Urinary bladder (tissue), 4 donors: Measurements from ENCODE around the gene BLOC1S1. TPM values are rescaled to one million over a fixed set of nuclear protein-coding genes. Genes with fewer than 3 reads are reported as not detected.
A peak's percentile ranks its signal among the peaks of the same experiment; 100 is the strongest.

Experiments used
- DNase-seq: peaks from one replicate; pipeline ENCODE4 v3.0.0-alpha.2; 2015; ENCODE audit errors: extremely low spot score
- H3K27ac ChIP-seq: one replicate; pipeline ENCODE4 v1.5.1; 2013; ENCODE audit warnings: low read depth, mild to moderate bottlenecking, moderate library complexity
- H3K36me3 ChIP-seq: one replicate; pipeline ENCODE4 v1.6.1; 2013; ENCODE audit warnings: mild to moderate bottlenecking, moderate library complexity; ENCODE audit not compliant: insufficient read depth
- H3K4me1 ChIP-seq: one replicate; pipeline ENCODE4 v1.6.1; 2013; ENCODE audit warnings: mild to moderate bottlenecking, moderate library complexity; ENCODE audit not compliant: insufficient read depth
- H3K4me3 ChIP-seq: one replicate; pipeline ENCODE4 v1.5.1; 2013; ENCODE audit warnings: low read depth, low read length
- WGBS: extraction: QIAGEN DNeasy Blood & Tissue Kit; methylation state at CpG from one replicate; pipeline ENCODE4 v1.1.7; 2013; 5-methylcytosine and 5-hydroxymethylcytosine counted together
- polyA plus RNA-seq: library from polyadenylated mRNA; stranded (reverse); fragments of 200-250 nt; gene quantifications from one replicate; pipeline ENCODE4 v1.2.3, GENCODE V29; 2013
- total RNA-seq: library from RNA; depleted of rRNA; stranded (reverse); fragments of >200 nt; gene quantifications from one replicate; pipeline ENCODE4 v1.2.3, GENCODE V29; 2014
- donor health status: healthy with polysubstance abuse.
- donor health status: healthy.

BLOC1S1 gene
- total and polyA plus RNA-seq, 2 donors, result 48.4 to 237 TPM

GRCh38 chr12:55708695-55709233, 7.1 kb upstream of the BLOC1S1 start:
- 11% methylated on average over 3 of the region's 3 CpGs for WGBS

DNA sequence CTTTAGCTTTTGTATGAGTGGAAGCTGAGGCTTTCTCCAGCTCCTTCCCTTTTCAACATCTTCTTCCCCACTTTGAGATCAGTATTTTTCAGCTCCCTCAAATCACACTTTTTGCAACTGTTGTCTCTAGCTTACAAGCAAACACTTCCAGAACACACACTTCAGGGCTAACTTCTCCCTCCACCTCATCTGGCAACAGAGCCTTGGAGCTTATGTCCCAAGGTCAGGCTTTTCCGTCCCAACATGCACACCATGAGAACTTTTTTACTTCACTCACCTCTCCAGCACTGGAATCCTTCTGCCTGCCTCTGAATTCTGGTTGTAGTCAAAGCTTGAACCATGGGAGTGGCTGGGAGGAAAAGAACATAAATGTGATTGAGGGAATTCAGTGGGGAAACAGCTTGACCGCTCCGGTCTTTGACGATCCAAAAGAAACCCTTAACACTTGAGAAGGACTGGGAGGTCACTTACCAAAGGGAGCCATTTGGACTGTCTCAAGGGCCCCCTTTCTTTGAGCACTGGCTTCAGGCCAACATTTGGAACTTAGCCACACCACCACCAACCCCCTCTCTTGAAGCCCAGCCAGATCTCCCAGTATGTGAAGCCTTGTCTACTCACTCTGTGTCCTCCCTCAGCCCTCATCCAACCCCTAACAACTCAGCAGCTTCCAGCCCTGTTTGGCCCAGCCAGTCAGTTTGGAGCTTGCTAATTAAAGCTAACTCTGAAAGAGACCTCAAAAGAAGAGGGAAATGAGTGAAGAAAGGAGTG, 3.9 kb upstream of the BLOC1S1 start:
- Histone ChIP-seq H3K4me3 (no peak overlapping the region), H3K36me3 (no peaks in the 10 kb centered on the region), H3K4me1 (peaks cover 3% of the 10 kb centered on the region), H3K27ac (no peak overlapping the region)
- 63% methylated on average over 4 of the region's 4 CpGs for WGBS
- DNase-seq, result no peak

More at GRCh38 chr12:55708695-55709233, 7.1 kb upstream of the BLOC1S1 start:
- DNase-seq, result no peak
- H3K4me1 ChIP-seq, result peaks cover 3% of the 10 kb centered on the region
- H3K4me3 ChIP-seq, result no peak overlapping the region
- H3K27ac ChIP-seq, result no peak overlapping the region
- no peaks in the 10 kb centered on the region for H3K36me3 ChIP-seq

- H3K4me3 ChIP-seq, result no peak overlapping the region
- peaks cover 3% of the 10 kb centered on the region for H3K4me1 ChIP-seq
- no peak overlapping the region for H3K27ac ChIP-seq
- H3K36me3 ChIP-seq, result no peaks in the 10 kb centered on the region
- DNase-seq, result no peak
- WGBS, result 32% methylated on average over 1 of the region's 1 CpG
These were observed 3.0 kb upstream of the BLOC1S1 start for GRCh38 chr12:55712700-55713415.

DNA sequence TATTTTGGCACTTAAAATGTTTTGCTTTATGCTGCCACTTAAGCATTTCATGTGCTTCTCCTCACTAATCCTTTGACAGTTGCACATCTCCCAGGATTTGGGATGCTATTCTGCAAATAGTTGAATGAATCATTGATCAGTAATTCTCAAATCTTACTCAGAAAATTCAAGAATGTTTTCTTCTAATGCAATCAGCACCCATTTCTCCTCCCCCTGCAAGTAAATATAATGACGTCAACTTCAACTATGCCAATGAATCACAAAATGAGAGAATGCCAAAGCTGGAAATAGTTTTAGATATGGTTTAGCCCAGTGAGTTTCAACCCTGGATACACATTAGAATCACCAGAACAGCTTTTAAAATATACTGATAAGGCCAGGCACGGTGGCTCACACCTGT, 2.1 kb upstream of the BLOC1S1 start:
- no peak for DNase-seq
- Histone ChIP-seq H3K4me3 (no peak overlapping the region), H3K27ac (no peak overlapping the region), H3K36me3 (no peaks in the 10 kb centered on the region), H3K4me1 (no peaks in the 10 kb centered on the region)
- WGBS, result 63% methylated on average over 2 of the region's 2 CpGs

GRCh38 chr12:55715169-55715764, 579 bp upstream of the BLOC1S1 start:
- Histone ChIP-seq H3K4me3 (peak overlapping the region; percentile 71), H3K27ac (peak overlapping the region; percentile 89), H3K36me3 (no peaks in the 10 kb centered on the region), H3K4me1 (no peaks in the 10 kb centered on the region)
- WGBS, result 38% methylated on average over 7 of the region's 7 CpGs
- DNase-seq, result no peak

GRCh38 chr12:55716582-55716957, 724 bp downstream of the BLOC1S1 start:
- peak overlapping the region; percentile 71 for H3K4me3 ChIP-seq
- no peaks in the 10 kb centered on the region for H3K4me1 ChIP-seq
- DNase-seq, result no peak
- WGBS, result 3% methylated on average over 13 of the region's 13 CpGs
- no peaks in the 10 kb centered on the region for H3K36me3 ChIP-seq
- peak overlapping the region; percentile 64 for H3K27ac ChIP-seq

GRCh38 chr12:55717011-55718007, 1.5 kb downstream of the BLOC1S1 start:
- no peaks in the 10 kb centered on the region for H3K4me1 ChIP-seq
- no peak for DNase-seq
- H3K4me3 ChIP-seq, result peak overlapping the region; percentile 71
- no peaks in the 10 kb centered on the region for H3K36me3 ChIP-seq
- WGBS, result 45% methylated on average over 8 of the region's 8 CpGs
- H3K27ac ChIP-seq, result no peak overlapping the region

DNA sequence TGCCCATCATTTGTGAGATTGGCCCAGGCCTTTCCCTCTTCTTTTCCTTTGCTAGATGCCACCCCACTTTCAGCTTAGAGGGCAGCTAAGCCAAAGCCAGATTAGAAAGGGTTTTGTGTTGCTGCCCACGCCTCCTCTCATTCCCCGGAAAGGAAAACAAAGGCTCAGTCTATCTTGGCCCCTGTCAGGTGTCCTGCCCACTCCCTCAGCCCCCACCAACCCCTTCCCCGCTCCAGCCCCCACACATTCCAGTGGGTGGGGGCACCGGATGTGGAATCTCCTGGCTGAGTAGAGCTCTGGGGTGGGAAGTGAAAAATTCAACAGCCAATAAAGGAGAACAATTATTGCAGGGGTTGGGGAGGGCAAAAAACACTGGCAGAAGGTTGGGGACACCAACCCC, 2.2 kb downstream of the BLOC1S1 start:
- 34% methylated on average over 4 of the region's 4 CpGs for WGBS

GRCh38 chr12:55718624-55719275, 2.9 kb downstream of the BLOC1S1 start:
- Histone ChIP-seq H3K36me3 (no peaks in the 10 kb centered on the region), H3K4me1 (no peaks in the 10 kb centered on the region), H3K27ac (no peak overlapping the region), H3K4me3 (no peak overlapping the region)
- WGBS, result 52% methylated on average over 4 of the region's 4 CpGs
- no peak for DNase-seq

More for the DNA sequence above, 2.2 kb downstream of the BLOC1S1 start:
- H3K4me1 ChIP-seq, result no peaks in the 10 kb centered on the region
- H3K36me3 ChIP-seq, result no peaks in the 10 kb centered on the region
- DNase-seq, result no peak
- H3K4me3 ChIP-seq, result no peak overlapping the region
- H3K27ac ChIP-seq, result no peak overlapping the region

DNA sequence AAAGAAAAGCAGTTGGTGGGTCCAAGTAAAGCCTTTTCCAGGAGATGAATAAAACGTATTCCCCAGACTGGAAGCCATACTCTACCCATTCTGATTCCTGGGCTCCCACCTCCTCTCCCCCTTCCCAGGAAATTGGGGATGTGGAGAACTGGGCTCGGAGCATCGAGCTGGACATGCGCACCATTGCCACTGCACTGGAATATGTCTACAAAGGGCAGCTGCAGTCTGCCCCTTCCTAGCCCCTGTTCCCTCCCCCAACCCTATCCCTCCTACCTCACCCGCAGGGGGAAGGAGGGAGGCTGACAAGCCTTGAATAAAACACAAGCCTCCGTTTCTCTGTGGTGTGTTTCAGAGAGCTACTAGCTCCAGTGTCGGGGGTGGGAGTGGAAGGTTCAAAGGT, 3.5 kb downstream of the BLOC1S1 start:
- H3K36me3 ChIP-seq, result no peaks in the 10 kb centered on the region
- H3K4me3 ChIP-seq, result no peak overlapping the region
- no peak for DNase-seq
- H3K27ac ChIP-seq, result no peak overlapping the region
- no peaks in the 10 kb centered on the region for H3K4me1 ChIP-seq
- WGBS, result 77% methylated on average over 7 of the region's 7 CpGs

DNA sequence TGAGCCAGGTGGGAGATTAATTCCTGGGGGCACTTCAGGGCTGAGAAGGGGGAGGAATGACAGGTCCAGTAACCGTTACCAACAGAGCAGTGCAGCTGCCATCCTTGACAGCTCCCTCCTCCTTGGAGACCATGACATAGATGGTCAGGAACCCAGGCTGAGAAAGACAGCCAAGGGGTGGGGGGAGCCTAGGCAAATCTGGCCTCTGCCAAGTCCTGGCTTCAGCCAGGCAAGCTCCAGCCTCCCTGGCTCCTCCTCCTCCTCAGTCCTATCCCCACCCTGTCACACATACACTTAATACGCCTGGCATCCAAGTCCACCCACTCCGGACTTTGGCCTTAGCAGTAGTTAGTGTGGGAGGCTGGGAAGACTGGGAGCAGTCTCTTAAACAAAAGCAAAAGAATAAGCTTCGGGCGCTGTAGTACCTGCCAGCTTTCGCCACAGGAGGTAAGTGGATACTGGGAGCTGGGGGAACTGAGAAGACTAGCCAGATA, 4.3 kb downstream of the BLOC1S1 start, which contains the start of gene RDH5:
RDH5 (plus strand) TSS at position 323 of the 494 bp plus-strand sequence. CDS start 792 bp downstream, outside the sequence.
- Histone ChIP-seq H3K27ac (no peak within 1 kb of the TSS), H3K36me3 (no peaks in the 10 kb centered on the region), H3K4me1 (no peaks in the 10 kb centered on the region), H3K4me3 (no peak within 1 kb of the TSS)
- no peak for DNase-seq
- WGBS, result 44% methylated on average over 6 of the region's 6 CpGs

- 12% methylated on average over 9 of the region's 9 CpGs for WGBS
- Histone ChIP-seq H3K27ac (no peak overlapping the region), H3K36me3 (no peaks in the 10 kb centered on the region), H3K4me3 (no peak overlapping the region), H3K4me1 (no peaks in the 10 kb centered on the region)
- no peak for DNase-seq
These were observed 5.1 kb downstream of the BLOC1S1 start for GRCh38 chr12:55720894-55721444.
